IPS DF 19.7 (cell line): ENCODE data around the gene DEFB112.

Source experiments
- DNase-seq: peaks from one replicate; pipeline ENCODE4 v3.0.0-alpha.2; 2013; ENCODE audit warnings: low read depth, low spot score

Gene DEFB112

DNA sequence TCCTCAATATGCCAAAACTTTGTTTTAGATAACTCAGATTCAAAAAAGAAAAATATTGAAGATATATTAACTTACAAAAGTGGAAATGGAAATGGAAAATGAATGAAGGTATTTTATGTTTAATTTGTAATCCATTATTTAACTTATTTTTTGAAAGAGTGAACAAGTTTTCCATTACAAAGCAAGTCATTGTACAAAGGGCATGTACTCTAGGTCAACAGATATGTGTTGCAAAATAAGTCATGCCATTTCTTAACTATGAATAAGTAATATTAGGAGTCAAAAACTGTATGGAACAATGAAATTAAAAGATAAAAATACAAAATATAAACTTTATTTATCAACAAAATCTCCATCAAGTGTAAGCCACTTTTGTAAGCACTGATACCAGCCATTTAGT lies 54.5 kb downstream of the DEFB112 start:
- no peak for DNase-seq
